Stimulated activated CD8-positive, alpha-beta memory T cell treated with anti-CD3 and anti-CD28 coated beads, Interleukin-15, amount 100 ng/mL, for 1 hour (primary cell): ENCODE results near the gene SLC30A1.
"Not testable (repeated sequence)": the region's sequence is repeated elsewhere in the genome, so short reads cannot be mapped to it uniquely, and the experiment has no call there.

Source experiments
- DNase-seq: peaks from one replicate; pipeline ENCODE4 v3.0.0-alpha.2; 2020; ENCODE audit warnings: low read depth

The SLC30A1 gene

GRCh38 chr1:211578640-211579439 is at the start of gene SLC30A1:
Gene SLC30A1, minus strand, starts transcription at chr1:211579161. Its CDS starts 549 bp downstream, at chr1:211578612.
- DNase-seq: peak; percentile 100

- DNase-seq: no peak
These were observed 49.5 kb upstream of the SLC30A1 start for GRCh38 chr1:211628417-211628816.

- no peak for DNase-seq
These were observed 48.3 kb upstream of the SLC30A1 start for GRCh38 chr1:211627259-211627658.

- DNase-seq: not testable (repeated sequence)
These were observed 46.9 kb upstream of the SLC30A1 start for GRCh38 chr1:211625866-211626265.

GRCh38 chr1:211625040-211625439 is 46.1 kb upstream of the SLC30A1 start:
- no peak for DNase-seq

GRCh38 chr1:211623515-211623914 is 44.6 kb upstream of the SLC30A1 start:
- DNase-seq: no peak

GRCh38 chr1:211621447-211622198 is 42.7 kb upstream of the SLC30A1 start:
- DNase-seq: no peak

- DNase-seq: no peak
These were observed 41.1 kb upstream of the SLC30A1 start for GRCh38 chr1:211620097-211620496.

- no peak for DNase-seq
These were observed 40.4 kb upstream of the SLC30A1 start for GRCh38 chr1:211619033-211619996.

- DNase-seq: no peak
These were observed 38.0 kb upstream of the SLC30A1 start for GRCh38 chr1:211616965-211617297.

- DNase-seq: no peak
These were observed 37.4 kb upstream of the SLC30A1 start for GRCh38 chr1:211616231-211616964.

- no peak for DNase-seq
These were observed 35.7 kb upstream of the SLC30A1 start for GRCh38 chr1:211614615-211615014.

GRCh38 chr1:211613951-211614350 is 35.0 kb upstream of the SLC30A1 start:
- DNase-seq: no peak

GRCh38 chr1:211613108-211613947 is 34.4 kb upstream of the SLC30A1 start:
- no peak for DNase-seq

- no peak for DNase-seq
These were observed 33.8 kb upstream of the SLC30A1 start for GRCh38 chr1:211612786-211613107.

- no peak for DNase-seq
These were observed 32.9 kb upstream of the SLC30A1 start for GRCh38 chr1:211611818-211612217.

GRCh38 chr1:211610779-211611556 is 32.0 kb upstream of the SLC30A1 start:
- DNase-seq: no peak

- no peak for DNase-seq
These were observed 30.4 kb upstream of the SLC30A1 start for GRCh38 chr1:211609120-211610024.
